ENCODE measurements around the gene AKNA. TPM values are rescaled to one million over a fixed set of nuclear protein-coding genes. Genes with fewer than 3 reads are reported as not detected.

AKNA gene
- total and polyA plus RNA-seq, 2 of the 8 experiments (the other 6 are each of a cell fraction or from before 2014, with no cell fraction given): 21.0 to 27.4 TPM

DNA sequence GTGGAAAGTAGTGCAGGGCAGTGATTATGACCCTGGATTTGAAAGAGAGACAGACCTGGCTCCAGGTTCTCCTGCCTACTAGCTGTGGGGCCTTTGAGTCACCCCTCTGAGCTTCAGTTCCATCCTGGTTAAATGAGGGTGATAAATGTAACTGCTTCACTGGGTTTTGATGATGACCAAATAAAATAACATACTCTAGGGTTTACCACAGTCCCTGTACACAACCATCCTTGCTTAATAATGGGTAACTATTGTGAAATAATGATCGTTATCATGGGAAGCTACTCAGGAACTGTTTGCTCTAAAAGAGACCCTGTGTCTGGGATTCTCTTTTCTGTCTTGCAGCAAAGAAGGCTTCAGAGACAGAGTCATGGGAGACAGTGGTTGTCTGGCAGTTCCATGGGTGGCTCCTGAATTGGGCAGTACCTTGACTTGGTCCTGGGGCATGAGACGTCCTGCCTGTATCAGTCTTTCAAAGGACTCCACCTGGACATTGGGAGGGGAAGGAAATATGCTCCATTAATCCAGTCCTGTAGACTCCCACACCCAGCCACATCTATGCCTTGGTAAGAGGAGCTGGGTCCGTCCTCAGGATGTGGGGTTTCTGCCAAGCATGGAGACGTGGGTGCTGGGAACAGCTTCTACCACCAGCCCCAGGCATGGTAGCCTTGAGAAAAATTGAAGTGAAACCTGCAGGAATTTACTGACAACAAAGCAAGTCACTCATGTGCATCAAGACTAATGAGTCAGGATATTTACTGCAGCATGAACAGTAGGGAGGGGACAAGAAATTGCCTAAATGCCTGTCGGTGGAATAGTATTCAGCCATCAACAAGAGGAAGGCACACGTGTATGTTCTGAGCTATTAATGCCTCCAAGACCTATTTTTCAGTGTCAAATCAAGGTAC lies 23.4 kb downstream of the AKNA start:
- Histone ChIP-seq H4K8ac (ENCODE audit: extremely low read depth, insufficient read depth, low read length) (no peak overlapping the region), H4K91ac (replicated peaks; ENCODE audit: insufficient read length, low read length) (no peak overlapping the region), H3K79me1 (ENCODE audit: low read depth, low read length) (no peaks in the 10 kb centered on the region), H3K9ac (replicated peaks in 1 of 4; ENCODE audit: extremely low read depth in 1 of 4, low read depth in 3 of 4, low read length in 3 of 4) (no peak overlapping the region), H3K4me2 (ENCODE audit: insufficient read depth in 1 of 2, low read depth in 2 of 2, low read length in 2 of 2) (no peak overlapping the region), H3K36me3 (ENCODE audit: control insufficient read depth in 2 of 4, insufficient read depth in 4 of 4, low read length in 3 of 4) (peaks cover 10 to 62% (median 43%) of the 10 kb centered on the region in 4 experiments), H3K27ac (ENCODE audit: low read depth, low read length) (no peak overlapping the region), H2BK15ac (ENCODE audit: low read length) (no peak overlapping the region), H2BK20ac (ENCODE audit: low read length) (no peak overlapping the region), H3K9me3 (ENCODE audit: insufficient read depth in 2 of 2, low read depth in 1 of 2, low read length in 1 of 2) (no peaks in the 10 kb centered on the region), H2BK120ac (replicated peaks; ENCODE audit: low read depth, low read length) (no peak overlapping the region), H3K18ac (ENCODE audit: extremely low read depth, low read length) (no peak overlapping the region), H2AFZ (ENCODE audit: low read length) (no peak overlapping the region), H3K23me2 (ENCODE audit: low read depth, low read length) (peaks cover under 1% of the 10 kb centered on the region; the same call in 1 of the 2 replicates), H2BK5ac (ENCODE audit: low read depth, low read length) (no peak overlapping the region), H3K56ac (replicated peaks; ENCODE audit: insufficient read length, low read depth, low read length) (no peak overlapping the region), H3K4ac (replicated peaks; ENCODE audit: insufficient read length, low read depth, low read length) (no peak overlapping the region), H3K27me3 (replicated peaks in 1 of 4; ENCODE audit: control insufficient read depth in 3 of 4, extremely low read depth in 1 of 4, insufficient read depth in 3 of 4, low read length in 3 of 4) (no peaks in the 10 kb centered on the region), H3K4me3 (ENCODE audit: extremely low read depth in 1 of 4, insufficient read depth in 2 of 4, low read depth in 3 of 4, low read length in 4 of 4) (no peak overlapping the region), H3K14ac (ENCODE audit: insufficient read length) (no peak overlapping the region), H3K23ac (ENCODE audit: insufficient read length) (no peak overlapping the region), H2BK12ac (ENCODE audit: low read depth, low read length) (no peak overlapping the region), H2AK5ac (ENCODE audit: low read depth, low read length) (no peak overlapping the region), H4K5ac (ENCODE audit: insufficient read length, low read depth, low read length) (no peak overlapping the region), H3K79me2 (ENCODE audit: control insufficient read depth in 1 of 2, insufficient read depth in 2 of 2, low read length in 2 of 2) (no peaks in the 10 kb centered on the region), H3K4me1 (replicated peaks in 1 of 4; ENCODE audit: control insufficient read depth in 3 of 4, insufficient read depth in 4 of 4, low read length in 3 of 4) (peaks cover 0 to 6% (median 2%) of the 10 kb centered on the region in 4 experiments; a peak in 4 of 7 replicates), H4K20me1 (replicated peaks in 1 of 2; ENCODE audit: control insufficient read depth in 1 of 2, insufficient read depth in 2 of 2, low read length in 2 of 2) (peaks cover 0 to 5% of the 10 kb centered on the region in 2 experiments)
- no peak for DNase-seq (ENCODE audit: low read depth in 1 of 2, low spot score in 2 of 2)
- TF ChIP-seq KDM4A (IDR thresholded peaks at IDR 0.05; ENCODE audit: low read depth, low read length, severe bottlenecking) (no peak), GABPA (IDR thresholded peaks at IDR 0.05; ENCODE audit: borderline replicate concordance, insufficient read depth, low read length) (no peak), TEAD4 (IDR thresholded peaks at IDR 0.05; ENCODE audit: low read depth, low read length) (no peak), RNF2 (IDR thresholded peaks at IDR 0.05; ENCODE audit: borderline replicate concordance, low read depth, low read length, missing control alignments, poor library complexity, severe bottlenecking) (no peak), SP2 (IDR thresholded peaks at IDR 0.05; ENCODE audit: low read length) (no peak), SIX5 (IDR thresholded peaks at IDR 0.05; ENCODE audit: low read depth, low read length) (no peak), ZNF274 (IDR thresholded peaks at IDR 0.05; ENCODE audit: borderline replicate concordance, extremely low read depth, low read length) (no peak)
- no peak for FAIRE-seq
- 85% methylated on average over 6 of the region's 6 CpGs; no CpG with 5 or more reads in 1 of the 2 experiments for WGBS, 2 experiments (ENCODE audit: extremely low coverage in 1 of 2, insufficient coverage in 1 of 2, insufficient read length in 1 of 2, insufficient replicate concordance in 2 of 2, low coverage in 1 of 2, low lambda C conversion rate in 2 of 2, missing lambda C conversion rate in 1 of 2)
- CTCF ChIA-PET (ENCODE audit: partially characterized antibody): interaction anchor here (0.7 to 1.4 kb wide), 6 partner anchors 15 to 123 kb away, joined by 3 to 7 read pairs (median 4); no protein-coding TSS in a partner anchor
- POLR2A ChIA-PET (ENCODE audit: partially characterized antibody): interaction anchor here (1.0 to 1.4 kb wide), 3 partner anchors 13 to 21 kb away, joined by 3 to 5 read pairs (median 3); no protein-coding TSS in a partner anchor
